Measurements from ENCODE around the gene DUT.

The DUT gene

GRCh38 chr15:48373821-48374451 lies 42.7 kb downstream of the DUT start:
- H3K27me3 ChIP-seq (ENCODE audit: low read depth, low read length), result no peaks in the 10 kb centered on the region
- no peak overlapping the region for H3K4me3 ChIP-seq (ENCODE audit: low read depth in 1 of 2, low read length in 2 of 2)
- no peaks in the 10 kb centered on the region for H3K9me3 ChIP-seq (ENCODE audit: control insufficient read depth in 1 of 2, low read length in 2 of 2)
- H3K27ac ChIP-seq (ENCODE audit: low read length), result no peak overlapping the region
- H3K36me3 ChIP-seq (ENCODE audit: control insufficient read depth in 1 of 2, insufficient read depth in 2 of 2, low read length in 2 of 2), result no peaks in the 10 kb centered on the region
- H3K4me1 ChIP-seq (ENCODE audit: control insufficient read depth in 1 of 2, insufficient read depth in 2 of 2, low read length in 2 of 2), result no peaks in the 10 kb centered on the region

GRCh38 chr15:48374472-48374871 lies 43.2 kb downstream of the DUT start:
- no peak overlapping the region for H3K27ac ChIP-seq (ENCODE audit: low read length)
- no peaks in the 10 kb centered on the region for H3K9me3 ChIP-seq (ENCODE audit: control insufficient read depth in 1 of 2, low read length in 2 of 2)
- H3K27me3 ChIP-seq (ENCODE audit: low read depth, low read length), result no peaks in the 10 kb centered on the region
- H3K36me3 ChIP-seq (ENCODE audit: control insufficient read depth in 1 of 2, insufficient read depth in 2 of 2, low read length in 2 of 2), result no peaks in the 10 kb centered on the region
- H3K4me3 ChIP-seq (ENCODE audit: low read depth in 1 of 2, low read length in 2 of 2), result no peak overlapping the region
- H3K4me1 ChIP-seq (ENCODE audit: control insufficient read depth in 1 of 2, insufficient read depth in 2 of 2, low read length in 2 of 2), result no peaks in the 10 kb centered on the region

- Histone ChIP-seq H3K9me3 (ENCODE audit: control insufficient read depth in 1 of 2, low read length in 2 of 2) (no peaks in the 10 kb centered on the region), H3K4me1 (ENCODE audit: control insufficient read depth in 1 of 2, insufficient read depth in 2 of 2, low read length in 2 of 2) (no peaks in the 10 kb centered on the region), H3K27me3 (ENCODE audit: low read depth, low read length) (no peaks in the 10 kb centered on the region), H3K4me3 (ENCODE audit: low read depth in 1 of 2, low read length in 2 of 2) (no peak overlapping the region), H3K27ac (ENCODE audit: low read length) (no peak overlapping the region), H3K36me3 (ENCODE audit: control insufficient read depth in 1 of 2, insufficient read depth in 2 of 2, low read length in 2 of 2) (no peaks in the 10 kb centered on the region)
Observed at GRCh38 chr15:48375767-48376166, 44.5 kb downstream of the DUT start.

GRCh38 chr15:48380198-48380597 lies 49.0 kb downstream of the DUT start:
- Histone ChIP-seq H3K27ac (ENCODE audit: low read length) (no peak overlapping the region), H3K4me3 (ENCODE audit: low read depth in 1 of 2, low read length in 2 of 2) (no peak overlapping the region), H3K27me3 (ENCODE audit: low read depth, low read length) (no peaks in the 10 kb centered on the region), H3K36me3 (ENCODE audit: control insufficient read depth in 1 of 2, insufficient read depth in 2 of 2, low read length in 2 of 2) (no peaks in the 10 kb centered on the region), H3K4me1 (ENCODE audit: control insufficient read depth in 1 of 2, insufficient read depth in 2 of 2, low read length in 2 of 2) (no peaks in the 10 kb centered on the region), H3K9me3 (ENCODE audit: control insufficient read depth in 1 of 2, low read length in 2 of 2) (no peaks in the 10 kb centered on the region)

GRCh38 chr15:48381861-48382260 lies 50.6 kb downstream of the DUT start:
- Histone ChIP-seq H3K9me3 (ENCODE audit: control insufficient read depth in 1 of 2, low read length in 2 of 2) (no peaks in the 10 kb centered on the region), H3K27me3 (ENCODE audit: low read depth, low read length) (no peaks in the 10 kb centered on the region), H3K27ac (ENCODE audit: low read length) (no peak overlapping the region), H3K36me3 (ENCODE audit: control insufficient read depth in 1 of 2, insufficient read depth in 2 of 2, low read length in 2 of 2) (no peaks in the 10 kb centered on the region), H3K4me3 (ENCODE audit: low read depth in 1 of 2, low read length in 2 of 2) (no peak overlapping the region), H3K4me1 (ENCODE audit: control insufficient read depth in 1 of 2, insufficient read depth in 2 of 2, low read length in 2 of 2) (no peaks in the 10 kb centered on the region)

GRCh38 chr15:48383031-48383430 lies 51.8 kb downstream of the DUT start:
- no peaks in the 10 kb centered on the region for H3K4me1 ChIP-seq (ENCODE audit: control insufficient read depth in 1 of 2, insufficient read depth in 2 of 2, low read length in 2 of 2)
- H3K9me3 ChIP-seq (ENCODE audit: control insufficient read depth in 1 of 2, low read length in 2 of 2), result no peaks in the 10 kb centered on the region
- H3K27me3 ChIP-seq (ENCODE audit: low read depth, low read length), result no peaks in the 10 kb centered on the region
- H3K36me3 ChIP-seq (ENCODE audit: control insufficient read depth in 1 of 2, insufficient read depth in 2 of 2, low read length in 2 of 2), result no peaks in the 10 kb centered on the region
- no peak overlapping the region for H3K27ac ChIP-seq (ENCODE audit: low read length)
- no peak overlapping the region for H3K4me3 ChIP-seq (ENCODE audit: low read depth in 1 of 2, low read length in 2 of 2)

GRCh38 chr15:48384616-48385015 lies 53.4 kb downstream of the DUT start:
- Histone ChIP-seq H3K36me3 (ENCODE audit: control insufficient read depth in 1 of 2, insufficient read depth in 2 of 2, low read length in 2 of 2) (no peaks in the 10 kb centered on the region), H3K27me3 (ENCODE audit: low read depth, low read length) (no peaks in the 10 kb centered on the region), H3K4me1 (ENCODE audit: control insufficient read depth in 1 of 2, insufficient read depth in 2 of 2, low read length in 2 of 2) (peaks cover 0 to 6% of the 10 kb centered on the region in 2 donors), H3K27ac (ENCODE audit: low read length) (no peak overlapping the region), H3K9me3 (ENCODE audit: control insufficient read depth in 1 of 2, low read length in 2 of 2) (no peaks in the 10 kb centered on the region), H3K4me3 (ENCODE audit: low read depth in 1 of 2, low read length in 2 of 2) (no peak overlapping the region)

GRCh38 chr15:48385031-48385830 lies 54.0 kb downstream of the DUT start:
- Histone ChIP-seq H3K27me3 (ENCODE audit: low read depth, low read length) (no peaks in the 10 kb centered on the region), H3K4me1 (ENCODE audit: control insufficient read depth in 1 of 2, insufficient read depth in 2 of 2, low read length in 2 of 2) (peaks cover 0 to 6% of the 10 kb centered on the region in 2 donors), H3K36me3 (ENCODE audit: control insufficient read depth in 1 of 2, insufficient read depth in 2 of 2, low read length in 2 of 2) (no peaks in the 10 kb centered on the region), H3K4me3 (ENCODE audit: low read depth in 1 of 2, low read length in 2 of 2) (no peak overlapping the region), H3K9me3 (ENCODE audit: control insufficient read depth in 1 of 2, low read length in 2 of 2) (no peaks in the 10 kb centered on the region), H3K27ac (ENCODE audit: low read length) (no peak overlapping the region)

GRCh38 chr15:48388016-48388851 lies 57.0 kb downstream of the DUT start:
- peaks cover 0 to 6% of the 10 kb centered on the region in 2 donors for H3K4me1 ChIP-seq (ENCODE audit: control insufficient read depth in 1 of 2, insufficient read depth in 2 of 2, low read length in 2 of 2)
- H3K4me3 ChIP-seq (ENCODE audit: low read depth in 1 of 2, low read length in 2 of 2), result no peak overlapping the region
- H3K27ac ChIP-seq (ENCODE audit: low read length), result no peak overlapping the region
- no peaks in the 10 kb centered on the region for H3K9me3 ChIP-seq (ENCODE audit: control insufficient read depth in 1 of 2, low read length in 2 of 2)
- H3K27me3 ChIP-seq (ENCODE audit: low read depth, low read length), result no peaks in the 10 kb centered on the region
- no peaks in the 10 kb centered on the region for H3K36me3 ChIP-seq (ENCODE audit: control insufficient read depth in 1 of 2, insufficient read depth in 2 of 2, low read length in 2 of 2)

- Histone ChIP-seq H3K4me1 (ENCODE audit: control insufficient read depth in 1 of 2, insufficient read depth in 2 of 2, low read length in 2 of 2) (peaks cover 0 to 6% of the 10 kb centered on the region in 2 donors), H3K4me3 (ENCODE audit: low read depth in 1 of 2, low read length in 2 of 2) (no peak overlapping the region), H3K27me3 (ENCODE audit: low read depth, low read length) (no peaks in the 10 kb centered on the region), H3K9me3 (ENCODE audit: control insufficient read depth in 1 of 2, low read length in 2 of 2) (no peaks in the 10 kb centered on the region), H3K36me3 (ENCODE audit: control insufficient read depth in 1 of 2, insufficient read depth in 2 of 2, low read length in 2 of 2) (no peaks in the 10 kb centered on the region), H3K27ac (ENCODE audit: low read length) (no peak overlapping the region)
Observed at GRCh38 chr15:48388910-48389309, 57.7 kb downstream of the DUT start.

GRCh38 chr15:48389691-48390143 lies 58.5 kb downstream of the DUT start:
- Histone ChIP-seq H3K27ac (ENCODE audit: low read length) (peak overlapping the region; percentile 56), H3K9me3 (ENCODE audit: control insufficient read depth in 1 of 2, low read length in 2 of 2) (no peaks in the 10 kb centered on the region), H3K27me3 (ENCODE audit: low read depth, low read length) (no peaks in the 10 kb centered on the region), H3K4me3 (ENCODE audit: low read depth in 1 of 2, low read length in 2 of 2) (no peak overlapping the region), H3K36me3 (ENCODE audit: control insufficient read depth in 1 of 2, insufficient read depth in 2 of 2, low read length in 2 of 2) (no peaks in the 10 kb centered on the region), H3K4me1 (ENCODE audit: control insufficient read depth in 1 of 2, insufficient read depth in 2 of 2, low read length in 2 of 2) (peaks cover 0 to 6% of the 10 kb centered on the region in 2 donors)

Data from muscle layer of duodenum (tissue), 2 donors.